CD8-positive, alpha-beta memory T cell (primary cell): Measurements from ENCODE around the gene KRT14. TPM values are rescaled to one million over a fixed set of nuclear protein-coding genes. Genes with fewer than 3 reads are reported as not detected.

Source experiments
- CTCF ChIA-PET: fragments of 350-600 bp; sonication (Branson Sonifier 250); formaldehyde crosslinking; loops from one replicate; lab custom pipeline; 2021; ENCODE audit warnings: antibody characterized with exemption; lab: Charles Lee
- POLR2A ChIA-PET: fragments of 350-600 bp; sonication (Branson Sonifier 250); formaldehyde crosslinking; loops from one replicate; lab custom pipeline; 2021; ENCODE audit warnings: antibody characterized with exemption; lab: Charles Lee
- DNase-seq, 5 donors: peaks; one replicate each; pipeline versions ENCODE4 v3.0.0 to v3.0.0-alpha.2; 2020 to 2022; ENCODE audit warnings: mixed read lengths in 1 of 5
- H3K27ac ChIP-seq: one replicate; pipeline ENCODE4 v1.7.0; 2013; ENCODE audit warnings: low read depth, mild to moderate bottlenecking, low read length, moderate library complexity
- H3K27me3 ChIP-seq: 2 replicates; pipeline ENCODE4 v1.7.0; 2013; ENCODE audit warnings: low read length, mild to moderate bottlenecking; ENCODE audit not compliant: insufficient read depth, poor library complexity, severe bottlenecking
- H3K36me3 ChIP-seq: 2 replicates; pipeline ENCODE4 v1.7.0; 2013; ENCODE audit warnings: mild to moderate bottlenecking, low read length, moderate library complexity; ENCODE audit not compliant: insufficient read depth
- H3K4me1 ChIP-seq: 2 replicates; pipeline ENCODE4 v1.7.0; 2013; ENCODE audit warnings: mild to moderate bottlenecking, low read length, moderate library complexity; ENCODE audit not compliant: insufficient read depth
- H3K4me3 ChIP-seq: 2 replicates; pipeline ENCODE4 v1.7.0; 2013; ENCODE audit warnings: mild to moderate bottlenecking, low read length
- H3K9me3 ChIP-seq: 2 replicates; pipeline ENCODE4 v1.7.0; 2013; ENCODE audit warnings: mild to moderate bottlenecking, low read length
- H3K27ac Mint-ChIP-seq, 8 donors: one replicate each; pipeline ENCODE4 v1.8.0; 2020 to 2021; ENCODE audit warnings: mixed read lengths in 8 of 8, mild to moderate bottlenecking in 6 of 8, inconsistent platforms in 3 of 8, moderate library complexity in 3 of 8
- H3K27me3 Mint-ChIP-seq, 2 donors: one replicate each; pipeline ENCODE4 v1.8.0; 2020 to 2021; ENCODE audit warnings: mixed read lengths in 2 of 2, mild to moderate bottlenecking in 1 of 2, moderate library complexity in 1 of 2
- H3K36me3 Mint-ChIP-seq, 3 donors: one replicate each; pipeline ENCODE4 v1.8.0; 2020 to 2021; ENCODE audit warnings: mixed read lengths in 3 of 3, inconsistent platforms in 1 of 3, mild to moderate bottlenecking in 1 of 3
- H3K4me1 Mint-ChIP-seq, 3 donors: one replicate each; pipeline ENCODE4 v1.8.0; 2020 to 2021; ENCODE audit warnings: mixed read lengths in 3 of 3, inconsistent platforms in 1 of 3, mild to moderate bottlenecking in 1 of 3
- H3K4me3 Mint-ChIP-seq, 7 donors: one replicate each; pipeline ENCODE4 v1.8.0; 2020 to 2021; ENCODE audit warnings: mixed read lengths in 7 of 7, mild to moderate bottlenecking in 6 of 7, moderate library complexity in 4 of 7, inconsistent platforms in 2 of 7
- H3K9me3 Mint-ChIP-seq, 5 donors: one replicate each; pipeline ENCODE4 v1.8.0; 2020 to 2022; ENCODE audit warnings: mixed read lengths in 5 of 5, mild to moderate bottlenecking in 3 of 5, moderate library complexity in 2 of 5, inconsistent platforms in 1 of 5
- polyA plus RNA-seq: library from polyadenylated mRNA; unstranded; fragments of 300-500 nt; fragmentation: Illumina TruSeq; gene quantifications from one replicate; pipeline ENCODE4 v1.2.3, GENCODE V29; 2021
- total RNA-seq, 2 experiments: library from RNA; stranded (reverse); gene quantifications; one replicate each; pipeline ENCODE4 v1.2.3, GENCODE V29; 2021

The KRT14 gene
- total and polyA plus RNA-seq, 3 experiments from 2014 or later: not detected

DNA sequence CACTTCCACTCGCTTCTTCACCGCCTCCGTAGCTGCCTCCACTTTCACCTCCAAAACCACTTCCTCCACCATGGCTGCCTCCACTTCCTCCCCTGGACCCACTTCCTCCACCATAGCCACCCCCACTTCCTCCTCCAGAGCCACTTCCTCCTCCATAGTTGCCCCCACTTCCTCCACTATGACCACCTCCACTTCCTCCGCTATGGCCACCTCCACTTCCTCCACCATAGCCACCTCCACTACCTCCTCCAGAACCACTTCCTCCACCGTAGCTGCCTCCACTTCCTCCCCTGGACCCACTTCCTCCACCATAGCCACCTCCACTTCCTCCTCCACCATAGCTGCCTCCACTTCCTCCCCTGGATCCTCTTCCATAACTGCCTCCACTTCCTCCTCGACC, 19.4 kb downstream of the KRT14 start:
- no peak overlapping the region for H3K4me3 ChIP-seq
- no peaks in the 10 kb centered on the region for H3K36me3 ChIP-seq
- H3K36me3 Mint-ChIP-seq: no peaks in the 10 kb centered on the region
- H3K4me1 ChIP-seq: peaks cover 3% of the 10 kb centered on the region
- peaks cover 5 to 12% (median 9%) of the 10 kb centered on the region in 5 donors for H3K9me3 Mint-ChIP-seq
- H3K27ac Mint-ChIP-seq: peak overlapping the region in 7 of 8 donors; percentile 1 to 98 (median 75)
- ChIA-PET POLR2A (no interaction called here), CTCF (interaction anchor here (1.1 to 2.2 kb wide), 2 partner anchors 18 to 96 kb away, joined by 3 to 6 read pairs; no protein-coding TSS in a partner anchor)
- H3K27me3 ChIP-seq: peaks cover 9% of the 10 kb centered on the region
- no peak overlapping the region for H3K27ac ChIP-seq
- H3K27me3 Mint-ChIP-seq: peaks cover 4 to 14% of the 10 kb centered on the region in 2 donors
- peak in 2 of 5 donors; percentile 12 to 20 for DNase-seq
- H3K9me3 ChIP-seq: peaks cover 11% of the 10 kb centered on the region
- H3K4me1 Mint-ChIP-seq: peaks cover 15 to 23% (median 19%) of the 10 kb centered on the region in 3 donors
- H3K4me3 Mint-ChIP-seq: peak overlapping the region in 2 of 7 donors; percentile 1 to 75

DNA sequence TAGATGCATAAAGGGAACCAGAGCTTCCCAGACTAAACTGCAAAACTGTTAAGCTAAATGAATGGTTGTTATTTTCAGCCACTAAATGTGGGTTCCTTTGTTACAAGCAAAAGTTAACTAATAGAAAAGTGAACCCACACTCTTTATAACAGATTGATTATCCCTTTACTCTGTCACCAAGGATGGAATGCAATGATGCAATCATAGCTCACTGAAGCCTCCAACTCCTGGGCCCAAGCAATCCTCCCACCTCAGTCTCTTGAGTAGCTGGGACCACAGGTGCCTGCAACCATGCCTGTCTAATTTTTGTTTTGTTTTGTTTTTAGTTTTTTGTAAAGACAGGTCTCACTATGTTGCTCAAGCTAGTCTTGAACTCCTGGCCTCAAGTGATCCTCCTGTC, 21.4 kb downstream of the KRT14 start:
- H3K4me1 Mint-ChIP-seq: peaks cover 15 to 23% (median 19%) of the 10 kb centered on the region in 3 donors
- H3K36me3 Mint-ChIP-seq: no peaks in the 10 kb centered on the region
- peaks cover 11% of the 10 kb centered on the region for H3K9me3 ChIP-seq
- peaks cover 3% of the 10 kb centered on the region for H3K4me1 ChIP-seq
- H3K27me3 Mint-ChIP-seq: peaks cover 12 to 24% of the 10 kb centered on the region in 2 donors
- no peak overlapping the region for H3K27ac Mint-ChIP-seq
- H3K36me3 ChIP-seq: no peaks in the 10 kb centered on the region
- peaks cover 5 to 12% (median 9%) of the 10 kb centered on the region in 5 donors for H3K9me3 Mint-ChIP-seq
- no peak overlapping the region for H3K4me3 Mint-ChIP-seq
- no peak for DNase-seq
- peaks cover 9% of the 10 kb centered on the region for H3K27me3 ChIP-seq
- ChIA-PET POLR2A (no interaction called here), CTCF (interaction anchor here (1.4 kb wide), 1 partner anchor 83 kb away, joined by 5 read pairs; no protein-coding TSS in a partner anchor)
- no peak overlapping the region for H3K27ac ChIP-seq
- H3K4me3 ChIP-seq: no peak overlapping the region

DNA sequence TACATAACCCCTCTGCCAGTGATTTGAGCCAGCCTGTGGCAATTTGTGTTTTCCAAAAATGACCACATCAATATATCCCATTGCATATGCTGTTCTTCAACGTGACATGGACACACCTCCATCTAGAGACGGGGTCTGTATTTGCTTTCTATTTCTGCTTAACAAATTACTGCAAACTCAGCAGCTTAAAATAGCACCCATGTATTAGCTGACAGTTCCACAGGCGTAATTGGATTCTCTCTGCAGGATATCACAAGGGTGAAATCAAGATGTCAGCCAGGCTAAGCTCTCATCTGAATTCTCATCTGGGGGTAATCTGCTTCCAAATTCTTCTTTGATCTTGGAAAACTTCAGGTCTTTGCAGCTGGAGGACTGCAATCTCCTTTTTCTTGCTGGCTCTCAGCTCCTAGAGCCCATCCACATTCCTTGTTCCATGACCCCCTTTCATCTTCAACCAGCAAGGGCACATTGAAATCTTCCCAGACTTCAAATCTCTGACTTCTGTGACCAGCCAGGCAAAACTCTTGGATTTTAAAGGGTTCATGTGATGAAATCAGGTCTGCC, 23.0 kb downstream of the KRT14 start:
- Histone ChIP-seq H3K4me3 (no peak overlapping the region), H3K9me3 (peaks cover 11% of the 10 kb centered on the region), H3K27ac (no peak overlapping the region), H3K36me3 (no peaks in the 10 kb centered on the region), H3K4me1 (peaks cover 3% of the 10 kb centered on the region), H3K27me3 (peaks cover 9% of the 10 kb centered on the region)
- Mint-ChIP-seq H3K4me3 (no peak overlapping the region), H3K36me3 (no peaks in the 10 kb centered on the region), H3K4me1 (peaks cover 15 to 22% (median 18%) of the 10 kb centered on the region in 3 donors), H3K27me3 (peaks cover 14 to 38% of the 10 kb centered on the region in 2 donors), H3K9me3 (peaks cover 5 to 12% (median 9%) of the 10 kb centered on the region in 5 donors), H3K27ac (no peak overlapping the region)
- no peak for DNase-seq
- ChIA-PET CTCF (no interaction called here), POLR2A (no interaction called here)

DNA sequence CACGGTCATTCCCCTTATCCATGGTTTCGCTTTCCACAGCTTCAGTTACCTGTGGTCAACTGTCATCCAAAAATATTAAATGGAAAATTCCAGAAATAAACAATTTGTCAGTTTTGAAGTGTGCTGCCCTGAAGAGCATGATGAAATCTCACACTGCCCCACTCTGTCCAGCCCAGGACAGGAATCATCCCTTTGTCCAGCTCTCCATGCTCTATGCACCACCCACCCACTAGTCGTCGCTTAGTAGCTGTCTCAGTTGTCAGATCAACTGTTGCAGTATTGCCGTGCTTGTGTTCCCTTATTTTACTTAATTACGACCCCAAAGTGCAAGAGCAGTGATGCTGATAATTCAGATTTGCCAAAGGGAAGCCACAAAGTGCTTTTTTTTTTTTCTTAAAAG, 25.1 kb downstream of the KRT14 start:
- Histone ChIP-seq H3K27ac (no peak overlapping the region), H3K4me1 (peaks cover 1% of the 10 kb centered on the region), H3K9me3 (peaks cover under 1% of the 10 kb centered on the region), H3K36me3 (no peaks in the 10 kb centered on the region), H3K27me3 (peaks cover 9% of the 10 kb centered on the region), H3K4me3 (no peak overlapping the region)
- CTCF ChIA-PET: no interaction called here
- H3K4me1 Mint-ChIP-seq: peaks cover 2 to 7% (median 3%) of the 10 kb centered on the region in 3 donors
- H3K4me3 Mint-ChIP-seq: no peak overlapping the region
- no peak overlapping the region for H3K27ac Mint-ChIP-seq
- H3K27me3 Mint-ChIP-seq: peaks cover 17 to 54% of the 10 kb centered on the region in 2 donors
- H3K9me3 Mint-ChIP-seq: no peaks in the 10 kb centered on the region
- H3K36me3 Mint-ChIP-seq: no peaks in the 10 kb centered on the region
- POLR2A ChIA-PET: no interaction called here
- no peak for DNase-seq

DNA sequence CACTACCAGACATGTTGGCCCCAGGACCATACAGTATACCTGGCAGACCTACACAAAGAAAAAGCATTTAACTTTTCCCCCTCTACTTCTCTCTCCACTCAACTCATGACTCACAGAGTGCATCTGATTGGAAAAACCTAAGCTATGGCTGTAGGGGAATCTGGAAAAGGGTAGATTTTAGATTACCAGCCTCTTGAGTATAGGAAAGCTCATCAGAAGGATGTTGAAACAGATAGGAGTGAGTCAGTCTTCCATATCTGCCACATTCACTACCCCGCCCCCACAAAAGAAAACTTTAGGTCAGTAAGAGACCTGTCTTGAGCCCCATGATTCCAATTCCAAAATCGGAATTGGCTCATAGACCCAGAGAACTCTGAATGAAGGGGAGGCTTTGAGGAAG, 27.1 kb downstream of the KRT14 start:
- ChIA-PET POLR2A (no interaction called here), CTCF (interaction anchor here (1.6 to 1.9 kb wide), 2 partner anchors 11 to 89 kb away, joined by 5 to 9 read pairs; no protein-coding TSS in a partner anchor)
- H3K4me1 ChIP-seq: no peaks in the 10 kb centered on the region
- Mint-ChIP-seq H3K27ac (no peak overlapping the region), H3K27me3 (peaks cover 21 to 68% of the 10 kb centered on the region in 2 donors), H3K4me1 (no peaks in the 10 kb centered on the region), H3K9me3 (no peaks in the 10 kb centered on the region), H3K4me3 (no peak overlapping the region), H3K36me3 (no peaks in the 10 kb centered on the region)
- H3K4me3 ChIP-seq: no peak overlapping the region
- H3K27me3 ChIP-seq: peaks cover 9% of the 10 kb centered on the region
- DNase-seq: no peak
- no peak overlapping the region for H3K27ac ChIP-seq
- H3K36me3 ChIP-seq: no peaks in the 10 kb centered on the region
- no peaks in the 10 kb centered on the region for H3K9me3 ChIP-seq

DNA sequence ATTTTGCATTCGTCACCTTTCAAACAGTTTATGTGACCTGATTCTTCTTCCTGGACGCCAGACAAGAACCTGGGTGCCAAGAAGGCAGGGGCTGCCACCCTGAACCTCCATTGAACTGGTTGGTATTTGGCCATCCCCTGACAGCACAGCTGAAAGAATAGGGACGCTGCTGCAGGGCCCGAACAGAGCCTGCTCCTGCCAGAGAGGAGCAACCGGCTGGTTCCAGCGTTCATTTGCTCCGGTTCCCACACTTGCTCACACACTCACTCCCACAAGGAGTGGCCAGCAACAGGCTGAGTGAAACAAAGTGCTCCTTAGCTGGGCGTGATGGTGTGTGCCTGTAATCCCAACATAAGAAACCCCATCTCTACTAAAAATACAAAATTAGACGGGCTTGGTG, 29.8 kb downstream of the KRT14 start:
- Mint-ChIP-seq H3K9me3 (no peaks in the 10 kb centered on the region), H3K27ac (no peak overlapping the region), H3K4me3 (no peak overlapping the region), H3K4me1 (no peaks in the 10 kb centered on the region), H3K36me3 (no peaks in the 10 kb centered on the region), H3K27me3 (peaks cover 17 to 81% of the 10 kb centered on the region in 2 donors)
- no peaks in the 10 kb centered on the region for H3K36me3 ChIP-seq
- DNase-seq: no peak
- peaks cover 4% of the 10 kb centered on the region for H3K27me3 ChIP-seq
- H3K4me3 ChIP-seq: no peak overlapping the region
- no peaks in the 10 kb centered on the region for H3K9me3 ChIP-seq
- ChIA-PET CTCF (interaction anchor here (1.3 kb wide), 1 partner anchor 106 kb away, joined by 4 read pairs; no protein-coding TSS in a partner anchor), POLR2A (no interaction called here)
- no peak overlapping the region for H3K27ac ChIP-seq
- no peaks in the 10 kb centered on the region for H3K4me1 ChIP-seq

DNA sequence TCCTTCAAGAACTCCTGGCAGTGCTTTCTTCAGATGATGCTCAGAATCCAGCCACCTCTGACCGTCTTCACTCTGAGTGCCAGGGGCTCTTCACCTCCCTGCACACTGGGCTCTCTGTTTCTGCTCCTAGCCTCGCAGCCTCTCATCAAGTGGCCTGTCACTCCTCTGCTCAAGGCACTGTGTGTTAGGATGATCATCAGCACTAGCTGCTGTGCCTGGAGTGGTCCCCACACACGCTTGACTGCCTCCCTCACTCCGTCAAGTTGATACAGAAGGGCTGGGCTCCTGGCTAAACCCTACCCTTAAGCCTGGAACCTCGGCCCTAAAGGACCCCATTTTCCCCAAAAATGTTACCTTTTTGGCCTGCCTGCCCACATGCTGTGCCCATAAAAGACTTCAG, 30.4 kb downstream of the KRT14 start:
- H3K4me3 ChIP-seq: no peak overlapping the region
- no peaks in the 10 kb centered on the region for H3K9me3 Mint-ChIP-seq
- H3K27me3 ChIP-seq: peaks cover 4% of the 10 kb centered on the region
- ChIA-PET CTCF (no interaction called here), POLR2A (no interaction called here)
- H3K4me1 ChIP-seq: no peaks in the 10 kb centered on the region
- peak overlapping the region in 1 of 7 donors; percentile 67 for H3K4me3 Mint-ChIP-seq
- peak overlapping the region in 1 of 8 donors; percentile 7 for H3K27ac Mint-ChIP-seq
- H3K36me3 ChIP-seq: no peaks in the 10 kb centered on the region
- H3K4me1 Mint-ChIP-seq: no peaks in the 10 kb centered on the region
- H3K36me3 Mint-ChIP-seq: no peaks in the 10 kb centered on the region
- no peak overlapping the region for H3K27ac ChIP-seq
- peaks cover 17 to 76% of the 10 kb centered on the region in 2 donors for H3K27me3 Mint-ChIP-seq
- DNase-seq: no peak
- H3K9me3 ChIP-seq: no peaks in the 10 kb centered on the region

DNA sequence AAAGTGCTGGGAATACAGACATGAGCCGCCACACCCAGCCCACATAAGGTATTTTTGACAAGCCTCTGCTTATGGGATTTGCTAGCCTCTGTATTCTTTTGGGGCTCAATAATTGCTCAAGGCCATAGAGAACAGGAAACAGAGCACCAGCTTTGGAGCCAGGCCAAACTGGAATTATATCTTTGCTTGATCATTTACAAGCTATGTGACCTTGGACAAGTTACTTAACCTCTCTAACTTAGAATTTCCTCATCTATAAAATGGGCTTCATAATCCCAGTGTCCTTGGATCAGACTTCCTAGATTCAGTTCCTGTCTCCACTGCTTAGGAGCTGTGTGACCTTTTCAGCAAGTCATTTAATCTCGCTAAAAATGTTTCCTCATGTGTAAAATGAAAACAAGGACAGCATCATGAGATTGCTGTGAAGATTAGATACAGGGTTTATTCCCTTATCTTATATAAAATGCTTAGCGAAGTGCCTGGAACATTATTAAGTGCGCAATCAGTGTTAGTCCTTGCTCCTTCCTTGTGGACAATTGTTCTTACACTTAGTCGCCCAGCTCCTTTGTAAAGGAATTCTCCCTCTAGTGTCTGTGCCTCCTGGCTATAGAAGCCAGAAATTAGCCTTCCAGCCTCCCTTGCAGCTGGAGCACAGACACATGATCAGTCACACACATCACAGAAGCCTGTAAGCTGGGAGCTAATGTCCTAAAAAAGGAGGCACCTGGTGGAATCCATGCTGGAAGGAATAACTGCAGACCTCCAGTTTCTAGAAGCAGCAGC, 31.4 kb downstream of the KRT14 start:
- no peak overlapping the region for H3K27ac ChIP-seq
- Mint-ChIP-seq H3K4me1 (no peaks in the 10 kb centered on the region), H3K9me3 (no peaks in the 10 kb centered on the region), H3K36me3 (no peaks in the 10 kb centered on the region), H3K27me3 (peaks cover 17 to 67% of the 10 kb centered on the region in 2 donors), H3K27ac (no peak overlapping the region), H3K4me3 (no peak overlapping the region)
- CTCF ChIA-PET: no interaction called here
- DNase-seq: no peak
- POLR2A ChIA-PET: no interaction called here
- H3K4me1 ChIP-seq: no peaks in the 10 kb centered on the region
- no peaks in the 10 kb centered on the region for H3K36me3 ChIP-seq
- H3K27me3 ChIP-seq: peaks cover 4% of the 10 kb centered on the region
- no peak overlapping the region for H3K4me3 ChIP-seq
- no peaks in the 10 kb centered on the region for H3K9me3 ChIP-seq
